Mucosa of descending colon (tissue), 3 donors: ENCODE measurements around the gene ARHGEF38. TPM values are rescaled to one million over a fixed set of nuclear protein-coding genes. Genes with fewer than 3 reads are reported as not detected.

Source experiments
- ATAC-seq: fragments of 200-7000 bp; cut with Tn5 transposase; one replicate; pipeline ENCODE4 v1.9.1; 2020; ENCODE audit warnings: mild to moderate bottlenecking, moderate library complexity
- DNase-seq, 3 donors: peaks; one replicate each; pipeline ENCODE4 v3.0.0-alpha.2; 2020
- H3K36me3 ChIP-seq: fragments of 200-600 bp; one replicate; pipeline ENCODE4 v1.8.0; 2021; ENCODE audit warnings: low read depth, mild to moderate bottlenecking
- H3K4me1 ChIP-seq: fragments of 200-600 bp; one replicate; pipeline ENCODE4 v1.8.0; 2021; ENCODE audit warnings: low read depth, mild to moderate bottlenecking
- H3K4me3 ChIP-seq: fragments of 200-600 bp; one replicate; pipeline ENCODE4 v1.8.0; 2021; ENCODE audit warnings: mild to moderate bottlenecking
- H3K9me3 ChIP-seq: fragments of 200-600 bp; one replicate; pipeline ENCODE4 v1.8.0; 2021; ENCODE audit warnings: mild to moderate bottlenecking
- intact Hi-C, 2 donors: fragments of 100-400 bp; cut with DNase I in 1 of 2; cut with micrococcal nuclease in 1 of 2; formaldehyde crosslinking; loops; one replicate each; pipeline versions ENCODE4 v1.11.0 to v1.11.1; 2022; cut with DNase I, micrococcal nuclease
- total RNA-seq, 3 donors: library from RNA; stranded (reverse); fragmentation: NEBNext Ultra II Directional in 2 of 3; extraction: Animal tissue kit (Norgen Biotek cat#: 25700) in 2 of 3; gene quantifications; one replicate each; pipeline versions ENCODE4 v1.2.1 to v1.2.4, GENCODE V29; 2021 to 2023
- TF ChIP-seq, protein P1 (sequence below): fragments of 200-600 bp; IDR thresholded peaks from one replicate; pipeline ENCODE4 v1.8.0; 2022; ENCODE audit warnings: antibody characterized with exemption, mild to moderate bottlenecking
- donor health status: DM: no; HTN: no; CAD: no; lungs with moderate emphysema.
- donor health status: DM: no; HTN: no; CAD: no.
- donor health status: DM: no; HTN: yes; CAD: no.

ARHGEF38 gene
- total RNA-seq, 3 donors from 2014 or later: 6.1 to 21.1 (median 17.8) TPM

DNA sequence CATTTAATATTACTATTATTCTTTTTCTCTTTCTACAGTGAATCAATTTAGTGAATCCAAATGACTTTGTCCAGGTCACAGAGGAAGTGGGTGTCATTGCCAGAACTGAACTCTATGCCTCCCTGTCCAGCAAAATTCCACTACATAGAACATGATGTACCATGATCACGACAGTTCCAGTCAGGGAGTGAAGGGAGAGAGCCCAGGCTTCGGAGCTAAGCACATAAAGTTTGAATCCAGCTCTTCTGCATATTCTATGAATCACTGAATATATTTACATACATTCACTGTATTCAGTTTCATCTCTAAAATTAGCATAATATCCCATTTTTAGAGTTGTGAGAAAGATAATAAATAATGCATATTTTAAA, 17.4 kb downstream of the ARHGEF38 start:
- Histone ChIP-seq H3K36me3 (no peaks in the 10 kb centered on the region), H3K4me1 (no peaks in the 10 kb centered on the region), H3K9me3 (no peaks in the 10 kb centered on the region), H3K4me3 (no peak overlapping the region)
- no peak for ATAC-seq
- DNase-seq: no peak
- TF ChIP-seq, protein P1, sequence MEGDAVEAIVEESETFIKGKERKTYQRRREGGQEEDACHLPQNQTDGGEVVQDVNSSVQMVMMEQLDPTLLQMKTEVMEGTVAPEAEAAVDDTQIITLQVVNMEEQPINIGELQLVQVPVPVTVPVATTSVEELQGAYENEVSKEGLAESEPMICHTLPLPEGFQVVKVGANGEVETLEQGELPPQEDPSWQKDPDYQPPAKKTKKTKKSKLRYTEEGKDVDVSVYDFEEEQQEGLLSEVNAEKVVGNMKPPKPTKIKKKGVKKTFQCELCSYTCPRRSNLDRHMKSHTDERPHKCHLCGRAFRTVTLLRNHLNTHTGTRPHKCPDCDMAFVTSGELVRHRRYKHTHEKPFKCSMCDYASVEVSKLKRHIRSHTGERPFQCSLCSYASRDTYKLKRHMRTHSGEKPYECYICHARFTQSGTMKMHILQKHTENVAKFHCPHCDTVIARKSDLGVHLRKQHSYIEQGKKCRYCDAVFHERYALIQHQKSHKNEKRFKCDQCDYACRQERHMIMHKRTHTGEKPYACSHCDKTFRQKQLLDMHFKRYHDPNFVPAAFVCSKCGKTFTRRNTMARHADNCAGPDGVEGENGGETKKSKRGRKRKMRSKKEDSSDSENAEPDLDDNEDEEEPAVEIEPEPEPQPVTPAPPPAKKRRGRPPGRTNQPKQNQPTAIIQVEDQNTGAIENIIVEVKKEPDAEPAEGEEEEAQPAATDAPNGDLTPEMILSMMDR: no peak
- intact Hi-C loops: no loop called here

DNA sequence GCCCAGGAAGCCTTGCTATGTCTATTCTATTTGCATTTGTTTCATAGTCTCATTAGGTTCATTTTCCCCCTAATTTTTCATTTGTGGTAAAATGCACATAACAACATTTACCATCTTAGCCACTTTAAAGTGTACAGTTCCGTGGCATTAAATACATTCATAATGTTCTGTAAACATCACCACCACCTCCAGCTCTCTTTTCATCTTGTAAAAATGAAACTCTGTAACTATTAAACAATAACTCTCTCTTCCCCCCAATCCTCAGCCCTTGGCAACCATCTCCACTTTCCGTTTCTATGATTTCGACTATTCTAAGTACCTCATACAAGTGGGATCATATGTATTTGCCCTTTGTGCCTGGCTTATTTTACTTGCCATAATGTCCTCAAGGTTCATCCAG, 19.9 kb downstream of the ARHGEF38 start:
- ATAC-seq (no peak), DNase-seq (no peak)
- TF ChIP-seq, protein P1: no peak
- Histone ChIP-seq H3K4me1 (no peaks in the 10 kb centered on the region), H3K9me3 (no peaks in the 10 kb centered on the region), H3K36me3 (no peaks in the 10 kb centered on the region), H3K4me3 (no peak overlapping the region)
- intact Hi-C loops: no loop called here

DNA sequence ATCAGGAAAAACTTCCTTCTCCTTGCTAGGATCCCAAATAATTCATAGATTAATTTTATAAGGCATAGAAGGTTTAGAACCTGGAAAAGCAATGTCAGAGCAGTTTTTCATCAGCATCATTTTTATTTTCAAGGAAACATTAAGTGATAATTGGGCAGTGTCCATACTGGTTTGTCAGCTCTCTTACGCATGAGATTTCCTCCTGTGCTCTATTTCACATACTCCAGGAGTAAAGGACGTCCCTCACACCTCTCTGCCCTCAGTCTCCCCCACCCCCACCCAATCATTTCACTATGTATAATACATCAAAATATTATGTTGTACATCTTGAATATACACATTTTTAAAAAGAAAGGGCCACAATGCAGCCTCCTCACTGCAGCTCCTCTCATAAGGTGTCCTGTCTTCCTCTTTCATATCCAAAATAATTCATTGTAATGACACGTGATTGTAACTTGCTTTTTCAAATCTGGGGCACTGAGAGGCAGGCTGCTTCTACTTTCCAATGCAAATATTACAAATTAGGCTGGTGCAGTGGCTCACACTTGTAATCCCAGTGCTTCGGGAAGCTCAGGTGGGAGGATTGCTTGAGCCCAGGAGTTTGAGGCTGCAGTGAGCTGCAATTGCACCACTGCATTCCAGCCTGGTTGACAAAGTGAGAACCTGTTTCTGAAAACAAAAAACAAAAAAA, 34.4 kb downstream of the ARHGEF38 start:
- peak; percentile 37 for ATAC-seq
- no peak for DNase-seq
- TF ChIP-seq, protein P1: no peak
- Histone ChIP-seq H3K4me1 (peaks cover 14% of the 10 kb centered on the region), H3K9me3 (no peaks in the 10 kb centered on the region), H3K36me3 (no peaks in the 10 kb centered on the region), H3K4me3 (no peak overlapping the region)
- intact Hi-C loops: no loop called here

DNA sequence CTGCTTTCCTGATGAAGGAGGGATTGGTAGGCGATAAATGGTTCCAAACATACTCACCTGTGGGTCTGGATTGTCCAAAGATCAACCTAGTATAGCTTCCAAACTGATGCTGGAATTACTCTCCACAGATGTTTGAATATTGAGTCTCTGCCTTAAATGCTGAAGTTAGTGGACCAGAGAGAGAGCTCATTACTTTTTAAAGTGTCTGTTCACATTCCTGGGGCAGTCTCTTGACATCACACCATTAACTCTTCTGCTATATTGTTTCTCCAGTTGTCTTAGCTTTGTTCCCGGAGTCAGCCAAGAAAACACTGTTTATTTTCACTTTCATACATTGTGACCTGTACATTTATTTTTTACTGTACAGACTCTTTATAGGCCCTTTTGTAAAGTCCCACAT, 35.4 kb downstream of the ARHGEF38 start:
- intact Hi-C loops: no loop called here
- Histone ChIP-seq H3K4me1 (peaks cover 14% of the 10 kb centered on the region), H3K4me3 (no peak overlapping the region), H3K36me3 (no peaks in the 10 kb centered on the region), H3K9me3 (no peaks in the 10 kb centered on the region)
- DNase-seq: no peak
- TF ChIP-seq, protein P1: no peak
- peak; percentile 37 for ATAC-seq

DNA sequence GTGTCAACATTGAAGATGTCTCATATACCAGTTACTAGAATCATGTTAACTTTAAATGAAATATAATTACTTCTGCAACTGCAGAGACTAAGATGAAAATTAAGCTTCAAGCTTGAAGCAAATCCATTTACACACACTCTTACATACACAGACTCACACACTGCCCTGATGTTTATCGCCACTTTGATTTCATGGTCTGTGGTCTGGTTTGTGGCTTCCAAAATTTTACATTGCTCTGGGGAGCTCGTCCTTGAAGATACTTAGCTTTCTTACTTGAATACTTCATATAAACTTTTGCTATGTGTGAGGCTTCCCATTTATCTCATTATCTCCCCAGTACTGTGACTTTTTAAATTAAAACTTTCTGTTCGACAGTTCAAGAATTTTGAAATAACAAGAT, 35.8 kb downstream of the ARHGEF38 start:
- Histone ChIP-seq H3K4me1 (peaks cover 14% of the 10 kb centered on the region), H3K9me3 (no peaks in the 10 kb centered on the region), H3K4me3 (no peak overlapping the region), H3K36me3 (no peaks in the 10 kb centered on the region)
- intact Hi-C loops: no loop called here
- TF ChIP-seq, protein P1: no peak
- ATAC-seq (no peak), DNase-seq (no peak)

DNA sequence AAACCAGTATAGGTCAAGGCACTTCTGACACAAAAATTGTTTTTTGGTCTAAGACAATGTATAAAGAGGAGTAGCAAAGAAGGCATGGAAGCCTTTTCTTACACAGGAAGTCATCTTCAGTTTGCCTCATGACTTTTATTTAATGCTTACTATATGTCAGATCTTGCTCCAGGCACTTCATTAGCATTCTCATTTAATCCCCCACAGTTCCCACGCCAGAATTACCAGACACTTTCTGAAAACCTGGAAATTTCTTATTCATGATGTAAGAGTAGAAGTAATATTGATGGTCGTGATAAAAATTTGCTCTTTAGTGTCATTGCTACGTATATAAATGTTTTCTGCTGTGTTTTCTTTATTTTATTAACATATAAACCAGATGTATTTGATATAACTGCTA, 39.2 kb downstream of the ARHGEF38 start:
- no peaks in the 10 kb centered on the region for H3K36me3 ChIP-seq
- TF ChIP-seq, protein P1: no peak
- ATAC-seq (no peak), DNase-seq (no peak)
- H3K9me3 ChIP-seq: no peaks in the 10 kb centered on the region
- H3K4me1 ChIP-seq: peaks cover 14% of the 10 kb centered on the region
- intact Hi-C loops: no loop called here
- no peak overlapping the region for H3K4me3 ChIP-seq
